ENCODE results near the gene LAMA2.

LAMA2 gene

DNA sequence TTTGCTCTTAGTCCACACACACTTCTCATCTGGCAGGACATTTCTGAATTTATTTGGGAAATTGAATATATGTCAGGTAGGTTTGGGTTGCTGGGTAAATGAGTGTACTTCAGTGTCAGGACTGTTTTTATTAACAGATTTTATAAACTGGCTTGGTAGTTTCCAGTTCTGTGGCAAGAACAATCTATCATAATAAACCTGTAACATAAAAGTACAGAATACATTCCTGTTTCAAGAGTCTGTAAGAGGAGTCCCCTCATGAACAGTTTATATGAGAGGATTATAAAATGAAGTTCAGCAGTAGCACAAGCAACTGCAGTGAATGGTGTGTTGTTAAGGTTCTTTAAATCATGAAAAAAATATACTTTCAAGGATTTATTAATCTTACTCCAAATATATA is 81.8 kb downstream of the LAMA2 start:
- H3K4me3 ChIP-seq, result no peak overlapping the region
- TF ChIP-seq POLR2AphosphoS5 (IDR thresholded peaks at IDR 0.05; ENCODE audit: borderline replicate concordance, low read depth, low read length) (no peak), FOXP2 (optimal IDR thresholded peaks at IDR 0.05; ENCODE audit: control extremely low read depth, extremely low read length, insufficient read depth) (no peak), EZH2 (IDR thresholded peaks at IDR 0.05) (no peak)
- no peak overlapping the region for H3K9ac ChIP-seq (ENCODE audit: insufficient read length)
- H3K9me3 ChIP-seq (ENCODE audit: low read depth, low read length), result no peaks in the 10 kb centered on the region
- no peaks in the 10 kb centered on the region for H3K36me3 ChIP-seq (ENCODE audit: insufficient read depth, low read length)
- no peak overlapping the region for H3K27ac ChIP-seq
- no peak for DNase-seq (ENCODE audit: low read depth, low spot score)

DNA sequence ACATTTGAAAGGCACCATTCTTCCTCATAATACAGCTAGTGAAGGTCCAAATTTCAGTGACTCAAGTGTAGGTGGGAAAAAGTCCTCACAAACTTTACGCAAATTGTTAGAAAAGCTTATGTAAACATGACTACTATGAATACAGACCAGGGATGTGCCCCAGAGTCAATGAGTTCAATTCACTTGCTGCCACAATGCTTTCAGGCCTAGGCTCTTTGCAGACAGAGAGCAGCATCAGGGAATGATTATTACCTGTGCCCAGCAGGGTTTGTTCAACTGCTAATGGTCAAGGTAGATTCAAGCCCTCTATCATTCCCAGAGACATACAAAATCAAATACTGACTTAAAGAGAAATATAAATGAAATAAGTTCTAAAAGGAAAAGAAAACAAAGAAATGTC is 84.0 kb downstream of the LAMA2 start:
- H3K9me3 ChIP-seq (ENCODE audit: low read depth, low read length), result no peaks in the 10 kb centered on the region
- H3K9ac ChIP-seq (ENCODE audit: insufficient read length), result no peak overlapping the region
- no peak for TF ChIP-seq EZH2 (IDR thresholded peaks at IDR 0.05)
- TF ChIP-seq POLR2AphosphoS5 (IDR thresholded peaks at IDR 0.05; ENCODE audit: borderline replicate concordance, low read depth, low read length), result no peak
- no peak for TF ChIP-seq FOXP2 (optimal IDR thresholded peaks at IDR 0.05; ENCODE audit: control extremely low read depth, extremely low read length, insufficient read depth)
- H3K27ac ChIP-seq, result no peak overlapping the region
- H3K4me3 ChIP-seq, result no peak overlapping the region
- no peak for DNase-seq (ENCODE audit: low read depth, low spot score)
- no peaks in the 10 kb centered on the region for H3K36me3 ChIP-seq (ENCODE audit: insufficient read depth, low read length)

DNA sequence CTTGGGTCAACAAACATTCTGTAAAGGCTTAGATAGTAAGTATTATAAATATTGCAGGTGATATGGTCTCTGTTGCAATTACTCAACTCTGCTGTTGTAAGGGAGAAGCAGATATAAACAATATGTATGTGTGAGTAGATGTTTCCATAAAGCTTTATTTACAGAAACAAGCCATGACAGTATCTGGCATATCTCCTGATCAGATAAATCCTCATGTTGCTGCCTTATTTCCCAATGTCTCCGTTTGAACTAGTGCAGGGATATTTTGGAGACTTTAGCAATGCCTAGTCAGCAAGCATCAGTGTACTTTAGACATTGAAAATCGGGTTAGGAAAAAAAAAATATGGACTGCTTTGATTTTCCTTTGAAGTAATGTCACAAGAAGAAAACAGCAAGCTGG is 96.1 kb downstream of the LAMA2 start:
- no peak overlapping the region for H3K27ac ChIP-seq
- no peak overlapping the region for H3K4me3 ChIP-seq
- TF ChIP-seq POLR2AphosphoS5 (IDR thresholded peaks at IDR 0.05; ENCODE audit: borderline replicate concordance, low read depth, low read length) (no peak), FOXP2 (optimal IDR thresholded peaks at IDR 0.05; ENCODE audit: control extremely low read depth, extremely low read length, insufficient read depth) (no peak), EZH2 (IDR thresholded peaks at IDR 0.05) (no peak)
- DNase-seq (ENCODE audit: low read depth, low spot score), result no peak
- no peaks in the 10 kb centered on the region for H3K36me3 ChIP-seq (ENCODE audit: insufficient read depth, low read length)
- no peak overlapping the region for H3K9ac ChIP-seq (ENCODE audit: insufficient read length)
- no peaks in the 10 kb centered on the region for H3K9me3 ChIP-seq (ENCODE audit: low read depth, low read length)

DNA sequence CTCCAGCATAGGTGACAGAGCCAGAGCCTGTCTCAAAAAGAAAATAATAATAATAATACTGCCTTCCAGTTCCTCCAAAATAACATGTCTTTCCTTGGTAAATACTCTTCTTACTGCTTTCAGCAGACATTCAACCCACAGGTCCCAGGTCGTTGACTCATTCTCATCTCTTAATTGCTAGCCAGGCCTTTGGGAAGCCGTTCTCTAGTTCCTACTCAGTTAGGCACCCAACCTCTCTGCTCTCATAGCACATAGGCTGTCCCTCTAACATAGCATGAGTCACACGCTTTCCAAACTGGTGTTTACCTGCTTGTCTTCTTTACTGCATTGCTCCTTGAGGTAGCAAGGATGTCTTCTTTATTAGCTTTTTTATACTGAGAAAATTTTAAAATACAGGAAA is 98.8 kb downstream of the LAMA2 start:
- no peak for DNase-seq (ENCODE audit: low read depth, low spot score)
- no peak overlapping the region for H3K4me3 ChIP-seq
- no peak overlapping the region for H3K27ac ChIP-seq
- H3K36me3 ChIP-seq (ENCODE audit: insufficient read depth, low read length), result no peaks in the 10 kb centered on the region
- no peak overlapping the region for H3K9ac ChIP-seq (ENCODE audit: insufficient read length)
- no peak for TF ChIP-seq POLR2AphosphoS5 (IDR thresholded peaks at IDR 0.05; ENCODE audit: borderline replicate concordance, low read depth, low read length)
- no peak for TF ChIP-seq FOXP2 (optimal IDR thresholded peaks at IDR 0.05; ENCODE audit: control extremely low read depth, extremely low read length, insufficient read depth)
- no peak for TF ChIP-seq EZH2 (IDR thresholded peaks at IDR 0.05)
- H3K9me3 ChIP-seq (ENCODE audit: low read depth, low read length), result no peaks in the 10 kb centered on the region

DNA sequence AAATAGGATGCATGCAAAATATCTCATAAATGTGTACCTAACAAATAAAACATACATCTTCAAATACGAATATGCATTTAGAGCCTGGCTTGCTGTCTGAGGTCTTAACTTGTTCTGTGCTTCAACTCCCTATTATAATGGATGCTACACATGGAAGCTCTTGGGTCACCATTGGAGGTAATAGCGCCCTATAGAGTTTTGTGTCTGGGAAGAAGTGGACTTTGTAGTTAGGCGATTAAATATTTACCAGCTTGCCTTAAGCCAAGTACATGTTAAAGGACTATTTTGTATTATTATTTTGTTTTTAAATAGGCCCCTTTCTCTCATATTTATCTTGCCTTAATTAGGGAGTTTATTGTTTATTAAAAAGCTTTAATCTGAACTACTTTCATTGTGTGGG is 107.4 kb downstream of the LAMA2 start:
- no peak overlapping the region for H3K9ac ChIP-seq (ENCODE audit: insufficient read length)
- no peak for DNase-seq (ENCODE audit: low read depth, low spot score)
- no peaks in the 10 kb centered on the region for H3K36me3 ChIP-seq (ENCODE audit: insufficient read depth, low read length)

DNA sequence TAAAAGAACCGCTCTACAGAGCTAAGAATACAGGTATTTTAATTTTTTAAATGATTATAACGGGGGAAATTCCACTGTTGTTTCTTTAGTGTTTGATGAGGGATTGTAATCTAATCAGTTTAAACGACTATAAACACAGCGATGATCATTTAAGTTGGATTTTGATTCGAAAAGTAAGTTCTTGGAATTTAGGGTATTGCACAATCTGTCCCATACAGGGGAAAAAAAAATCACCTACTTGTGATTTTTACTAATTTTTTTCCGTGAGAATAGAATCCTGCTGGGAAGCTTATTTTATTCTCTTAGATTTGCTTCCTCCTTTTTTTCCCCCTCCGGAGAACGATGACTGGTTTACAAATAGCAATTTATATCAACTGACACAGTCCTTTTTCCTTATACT is 108.0 kb downstream of the LAMA2 start:
- TF ChIP-seq FOXP2 (optimal IDR thresholded peaks at IDR 0.05; ENCODE audit: control extremely low read depth, extremely low read length, insufficient read depth) (no peak), POLR2AphosphoS5 (IDR thresholded peaks at IDR 0.05; ENCODE audit: borderline replicate concordance, low read depth, low read length) (no peak), EZH2 (IDR thresholded peaks at IDR 0.05) (no peak)
- Histone ChIP-seq H3K9ac (ENCODE audit: insufficient read length) (no peak overlapping the region), H3K36me3 (ENCODE audit: insufficient read depth, low read length) (no peaks in the 10 kb centered on the region), H3K4me3 (no peak overlapping the region), H3K27ac (no peak overlapping the region), H3K9me3 (ENCODE audit: low read depth, low read length) (no peaks in the 10 kb centered on the region)
- no peak for DNase-seq (ENCODE audit: low read depth, low spot score)

More for the DNA sequence above, 107.4 kb downstream of the LAMA2 start:
- H3K27ac ChIP-seq, result no peak overlapping the region
- H3K4me3 ChIP-seq, result no peak overlapping the region
- no peaks in the 10 kb centered on the region for H3K9me3 ChIP-seq (ENCODE audit: low read depth, low read length)
- no peak for TF ChIP-seq FOXP2 (optimal IDR thresholded peaks at IDR 0.05; ENCODE audit: control extremely low read depth, extremely low read length, insufficient read depth)
- no peak for TF ChIP-seq EZH2 (IDR thresholded peaks at IDR 0.05)
- no peak for TF ChIP-seq POLR2AphosphoS5 (IDR thresholded peaks at IDR 0.05; ENCODE audit: borderline replicate concordance, low read depth, low read length)

DNA sequence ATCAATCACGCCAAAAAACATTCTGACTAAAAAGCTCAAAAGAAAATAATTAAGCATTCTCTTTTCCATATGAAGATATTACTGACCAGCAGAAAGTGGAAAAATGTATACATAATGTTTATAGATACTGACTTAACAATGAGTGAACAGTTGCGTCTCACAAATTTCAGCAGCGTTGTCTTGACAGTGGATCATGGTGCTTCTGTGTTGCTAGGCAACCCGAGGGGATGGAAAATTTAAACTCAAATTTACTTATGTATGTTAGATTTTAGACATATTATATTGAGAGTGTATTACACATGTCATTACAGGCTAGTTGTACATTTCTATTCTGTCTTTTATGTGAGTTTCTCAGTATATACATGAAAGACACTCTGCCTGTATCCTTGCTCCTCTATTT is 110.2 kb downstream of the LAMA2 start:
- TF ChIP-seq POLR2AphosphoS5 (IDR thresholded peaks at IDR 0.05; ENCODE audit: borderline replicate concordance, low read depth, low read length), result no peak
- TF ChIP-seq EZH2 (IDR thresholded peaks at IDR 0.05), result no peak
- TF ChIP-seq FOXP2 (optimal IDR thresholded peaks at IDR 0.05; ENCODE audit: control extremely low read depth, extremely low read length, insufficient read depth), result no peak
- Histone ChIP-seq H3K9ac (ENCODE audit: insufficient read length) (no peak overlapping the region), H3K36me3 (ENCODE audit: insufficient read depth, low read length) (no peaks in the 10 kb centered on the region), H3K9me3 (ENCODE audit: low read depth, low read length) (no peaks in the 10 kb centered on the region), H3K4me3 (no peak overlapping the region), H3K27ac (no peak overlapping the region)
- DNase-seq (ENCODE audit: low read depth, low spot score), result no peak

DNA sequence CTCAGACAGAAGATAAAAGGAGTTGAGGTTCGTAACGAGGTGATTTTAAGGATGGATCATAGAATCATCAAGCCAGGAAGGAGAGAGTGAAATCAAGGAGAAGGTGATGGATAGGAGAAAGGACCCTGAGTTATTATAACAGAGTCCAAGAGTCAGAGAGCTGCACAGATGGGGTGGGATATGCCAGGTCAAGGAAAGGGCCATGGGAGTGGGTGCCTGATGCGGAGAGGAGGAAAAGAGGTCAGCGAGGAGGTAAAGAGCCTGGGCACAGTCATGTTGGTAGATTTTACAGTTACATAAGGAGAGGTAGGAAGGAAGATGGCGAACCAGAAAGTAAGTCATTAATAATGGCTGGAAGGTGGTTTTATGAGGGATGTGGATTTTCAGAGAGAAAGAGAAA is 114.9 kb downstream of the LAMA2 start:
- no peaks in the 10 kb centered on the region for H3K36me3 ChIP-seq (ENCODE audit: insufficient read depth, low read length)
- no peaks in the 10 kb centered on the region for H3K9me3 ChIP-seq (ENCODE audit: low read depth, low read length)
- no peak overlapping the region for H3K4me3 ChIP-seq
- no peak overlapping the region for H3K9ac ChIP-seq (ENCODE audit: insufficient read length)
- no peak overlapping the region for H3K27ac ChIP-seq
- TF ChIP-seq EZH2 (IDR thresholded peaks at IDR 0.05), result no peak
- no peak for TF ChIP-seq POLR2AphosphoS5 (IDR thresholded peaks at IDR 0.05; ENCODE audit: borderline replicate concordance, low read depth, low read length)
- TF ChIP-seq FOXP2 (optimal IDR thresholded peaks at IDR 0.05; ENCODE audit: control extremely low read depth, extremely low read length, insufficient read depth), result no peak
- no peak for DNase-seq (ENCODE audit: low read depth, low spot score)

DNA sequence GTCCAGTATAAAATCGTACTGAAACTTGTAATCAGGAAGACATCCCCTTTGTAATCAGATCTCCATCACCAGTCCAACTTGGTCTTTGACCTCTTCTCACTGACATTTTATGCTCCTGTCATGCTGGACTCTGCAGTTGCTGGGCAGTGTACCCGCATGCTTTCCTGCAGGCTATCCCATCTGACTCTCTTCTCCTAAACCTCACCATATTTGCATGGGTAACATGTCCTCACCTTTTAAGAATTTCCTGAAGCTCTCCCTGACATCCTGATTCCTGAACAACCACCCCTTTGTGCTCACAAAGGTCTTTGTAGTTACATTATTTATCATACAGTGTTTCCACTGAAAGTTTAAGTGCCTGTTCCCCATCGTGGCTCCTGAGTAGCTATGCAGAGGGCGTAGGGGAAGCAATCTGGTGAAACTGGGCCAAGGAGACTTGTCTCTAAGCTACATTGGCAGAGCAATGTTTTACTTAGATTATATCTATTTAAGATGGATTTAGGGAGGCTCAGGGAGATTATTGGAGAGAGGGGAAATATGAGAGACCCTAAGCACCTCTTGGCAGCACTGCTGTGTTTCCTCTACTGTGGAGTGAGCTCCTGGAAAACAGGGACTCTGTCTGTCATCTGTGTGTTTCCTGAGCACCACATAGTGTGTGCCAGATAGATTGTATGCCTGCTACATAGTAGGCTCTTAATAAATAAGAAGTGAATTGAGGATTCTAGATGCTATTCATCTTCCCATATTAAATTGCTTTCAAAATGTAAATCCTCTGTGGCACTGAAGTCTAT is 124.0 kb downstream of the LAMA2 start:
- no peak overlapping the region for H3K27ac ChIP-seq
- TF ChIP-seq POLR2AphosphoS5 (IDR thresholded peaks at IDR 0.05; ENCODE audit: borderline replicate concordance, low read depth, low read length) (no peak), EZH2 (IDR thresholded peaks at IDR 0.05) (no peak), FOXP2 (optimal IDR thresholded peaks at IDR 0.05; ENCODE audit: control extremely low read depth, extremely low read length, insufficient read depth) (no peak)
- no peak overlapping the region for H3K4me3 ChIP-seq
- no peaks in the 10 kb centered on the region for H3K9me3 ChIP-seq (ENCODE audit: low read depth, low read length)
- no peak for DNase-seq (ENCODE audit: low read depth, low spot score)
- H3K36me3 ChIP-seq (ENCODE audit: insufficient read depth, low read length), result no peaks in the 10 kb centered on the region
- H3K9ac ChIP-seq (ENCODE audit: insufficient read length), result no peak overlapping the region

Measured in SK-N-MC (cell line).